DOHH2 (cell line): ENCODE results near the gene PASK.

Source experiments
- CTCF ChIP-seq: fragments of 200-600 bp; sonication (generic); IDR thresholded peaks from one replicate; pipeline ENCODE4 v1.5.1; 2014; ENCODE audit warnings: antibody characterized with exemption, mild to moderate bottlenecking, low read depth, low read length; ENCODE audit not compliant: poor library complexity, severe bottlenecking
- EZH2phosphoT487 ChIP-seq: fragments of 200-600 bp; sonication (generic); IDR thresholded peaks from 2 replicates; pipeline ENCODE4 v1.6.1; 2017; ENCODE audit warnings: borderline replicate concordance, mild to moderate bottlenecking, antibody characterized with exemption, low read length, moderate library complexity, mixed read lengths

DNA sequence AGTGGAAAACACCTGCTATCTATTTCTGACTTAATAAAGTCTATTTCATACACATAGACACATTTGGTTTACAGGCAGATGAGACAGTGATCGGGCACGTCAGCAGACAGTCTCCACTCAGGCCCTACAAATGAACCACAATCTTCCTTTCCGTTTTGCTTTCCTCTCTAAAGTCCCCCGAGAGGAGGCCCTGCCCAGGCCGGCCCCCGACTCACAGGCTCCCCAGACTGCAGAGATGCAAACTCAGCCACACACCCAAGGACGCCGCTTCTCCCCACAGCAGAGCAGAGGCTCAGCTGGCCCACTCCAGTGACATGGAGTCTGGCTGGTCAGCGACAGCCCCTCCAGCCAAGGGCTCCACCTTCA is 37.8 kb downstream of the PASK start:
- no peak for TF ChIP-seq CTCF
- no peak for TF ChIP-seq EZH2phosphoT487
